Brain microvascular endothelial cell (primary cell): ENCODE measurements around the gene TLX2.
A peak's percentile ranks its signal among the peaks of the same experiment; 100 is the strongest.
"Not testable (repeated sequence)": the region's sequence is repeated elsewhere in the genome, so short reads cannot be mapped to it uniquely, and the experiment has no call there.

Experiments
- DNase-seq: peaks from one replicate; pipeline ENCODE4 v3.0.0-alpha.2; 2020
- H3K27ac ChIP-seq: fragments of 250-450 bp; sonication (Bioruptor Pico); 2 replicates; pipeline ENCODE4 v1.5.1; 2020; ENCODE audit warnings: mild to moderate bottlenecking, moderate library complexity
- H3K27me3 ChIP-seq: fragments of 250-450 bp; sonication (Bioruptor Pico); replicated peaks from 2 replicates; pipeline ENCODE4 v1.5.1; 2020; ENCODE audit warnings: mild to moderate bottlenecking
- H3K36me3 ChIP-seq: fragments of 250-450 bp; sonication (Bioruptor Pico); replicated peaks from 2 replicates; pipeline ENCODE4 v1.5.1; 2020; ENCODE audit warnings: mild to moderate bottlenecking
- H3K4me3 ChIP-seq: 2 replicates; pipeline ENCODE4 v1.5.1; 2011; ENCODE audit warnings: low read depth, mild to moderate bottlenecking, control low read depth, low read length, moderate library complexity
- in situ Hi-C: cut with HindIII; loops from 2 replicates; pipeline ENCODE4 v1.10.0; 2017; ENCODE audit warnings: low sequenced_read_pairs, low pct_ligation_motif_present
- TF ChIP-seq, protein P1 (sequence below): IDR thresholded peaks from 2 replicates; pipeline ENCODE4 v1.5.1; 2011; ENCODE audit warnings: low read depth, mild to moderate bottlenecking, moderate library complexity, low read length, control low read depth, inconsistent platforms; ENCODE audit errors: missing control alignments

The TLX2 gene

DNA sequence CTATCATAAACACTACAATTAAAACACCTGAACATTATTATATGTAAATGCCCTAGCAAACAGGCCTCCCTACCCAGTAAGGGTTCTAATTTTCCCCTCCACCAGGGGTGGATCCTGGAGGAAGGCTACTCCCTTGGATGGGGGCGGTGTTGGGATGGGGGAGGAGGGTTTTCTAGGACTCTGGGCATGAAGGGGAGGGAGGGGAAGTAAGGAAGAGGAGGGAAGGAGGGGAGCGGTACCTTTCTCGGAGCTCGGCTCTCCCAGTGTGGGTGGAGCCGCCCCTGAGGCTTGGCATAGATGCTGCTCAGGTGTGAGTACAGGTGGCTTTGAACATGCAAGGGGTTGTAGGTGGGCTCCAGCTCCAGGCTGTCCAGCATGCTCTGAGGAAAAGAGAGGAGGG lies 45.7 kb downstream of the TLX2 start:
- no peak for DNase-seq
- Histone ChIP-seq H3K27ac (no peak overlapping the region), H3K27me3 (no peaks in the 10 kb centered on the region), H3K4me3 (no peak overlapping the region), H3K36me3 (peaks cover 6% of the 10 kb centered on the region)
- in situ Hi-C loops = no loop called here
- TF ChIP-seq, protein P1, sequence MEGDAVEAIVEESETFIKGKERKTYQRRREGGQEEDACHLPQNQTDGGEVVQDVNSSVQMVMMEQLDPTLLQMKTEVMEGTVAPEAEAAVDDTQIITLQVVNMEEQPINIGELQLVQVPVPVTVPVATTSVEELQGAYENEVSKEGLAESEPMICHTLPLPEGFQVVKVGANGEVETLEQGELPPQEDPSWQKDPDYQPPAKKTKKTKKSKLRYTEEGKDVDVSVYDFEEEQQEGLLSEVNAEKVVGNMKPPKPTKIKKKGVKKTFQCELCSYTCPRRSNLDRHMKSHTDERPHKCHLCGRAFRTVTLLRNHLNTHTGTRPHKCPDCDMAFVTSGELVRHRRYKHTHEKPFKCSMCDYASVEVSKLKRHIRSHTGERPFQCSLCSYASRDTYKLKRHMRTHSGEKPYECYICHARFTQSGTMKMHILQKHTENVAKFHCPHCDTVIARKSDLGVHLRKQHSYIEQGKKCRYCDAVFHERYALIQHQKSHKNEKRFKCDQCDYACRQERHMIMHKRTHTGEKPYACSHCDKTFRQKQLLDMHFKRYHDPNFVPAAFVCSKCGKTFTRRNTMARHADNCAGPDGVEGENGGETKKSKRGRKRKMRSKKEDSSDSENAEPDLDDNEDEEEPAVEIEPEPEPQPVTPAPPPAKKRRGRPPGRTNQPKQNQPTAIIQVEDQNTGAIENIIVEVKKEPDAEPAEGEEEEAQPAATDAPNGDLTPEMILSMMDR = no peak

DNA sequence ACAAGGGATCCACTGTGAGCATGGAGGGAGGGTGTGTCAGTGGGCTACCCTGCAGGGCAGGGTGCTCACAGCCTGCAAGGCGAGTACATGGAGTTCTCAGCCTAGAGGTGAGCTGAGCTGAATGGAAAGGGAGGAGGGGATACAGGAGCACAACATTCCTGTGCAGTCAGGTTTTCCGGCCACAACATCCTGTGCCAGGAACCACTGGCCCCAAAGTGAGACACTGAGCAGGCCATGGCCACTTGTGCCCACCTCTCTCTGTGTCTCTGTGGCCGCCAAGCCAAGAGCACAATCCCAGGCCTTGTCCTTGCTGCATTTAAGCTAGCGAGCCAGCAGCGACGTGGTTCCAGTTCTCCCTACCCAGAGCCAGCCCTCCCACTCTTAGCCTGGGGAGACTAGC lies 46.3 kb downstream of the TLX2 start:
- Histone ChIP-seq H3K36me3 (peaks cover 6% of the 10 kb centered on the region), H3K4me3 (no peak overlapping the region), H3K27me3 (no peaks in the 10 kb centered on the region), H3K27ac (no peak overlapping the region)
- DNase-seq = no peak
- in situ Hi-C loops = no loop called here
- TF ChIP-seq, protein P1 = no peak

DNA sequence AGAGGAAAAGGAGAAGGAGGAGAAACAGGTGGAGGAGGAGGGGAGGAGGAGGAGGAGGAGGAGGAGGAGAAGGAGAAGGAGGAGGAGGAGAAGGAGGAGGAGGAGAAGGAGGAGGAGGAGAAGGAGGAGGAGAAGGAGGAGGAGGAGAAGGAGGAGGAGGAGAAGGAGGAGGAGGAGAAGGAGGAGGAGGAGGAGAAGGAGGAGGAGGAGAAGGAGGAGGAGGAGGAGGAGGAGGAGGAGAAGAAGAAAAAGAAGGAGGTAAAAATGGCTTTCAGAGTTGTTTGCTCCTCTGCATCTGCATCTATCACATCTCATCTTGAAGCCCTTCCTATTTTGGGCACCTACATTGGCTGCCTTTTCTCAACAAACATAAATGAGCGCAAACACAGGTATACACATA lies 46.8 kb downstream of the TLX2 start:
- H3K4me3 ChIP-seq, H3K36me3 ChIP-seq, in situ Hi-C loops, H3K27ac ChIP-seq, DNase-seq, H3K27me3 ChIP-seq: not testable (repeated sequence)

DNA sequence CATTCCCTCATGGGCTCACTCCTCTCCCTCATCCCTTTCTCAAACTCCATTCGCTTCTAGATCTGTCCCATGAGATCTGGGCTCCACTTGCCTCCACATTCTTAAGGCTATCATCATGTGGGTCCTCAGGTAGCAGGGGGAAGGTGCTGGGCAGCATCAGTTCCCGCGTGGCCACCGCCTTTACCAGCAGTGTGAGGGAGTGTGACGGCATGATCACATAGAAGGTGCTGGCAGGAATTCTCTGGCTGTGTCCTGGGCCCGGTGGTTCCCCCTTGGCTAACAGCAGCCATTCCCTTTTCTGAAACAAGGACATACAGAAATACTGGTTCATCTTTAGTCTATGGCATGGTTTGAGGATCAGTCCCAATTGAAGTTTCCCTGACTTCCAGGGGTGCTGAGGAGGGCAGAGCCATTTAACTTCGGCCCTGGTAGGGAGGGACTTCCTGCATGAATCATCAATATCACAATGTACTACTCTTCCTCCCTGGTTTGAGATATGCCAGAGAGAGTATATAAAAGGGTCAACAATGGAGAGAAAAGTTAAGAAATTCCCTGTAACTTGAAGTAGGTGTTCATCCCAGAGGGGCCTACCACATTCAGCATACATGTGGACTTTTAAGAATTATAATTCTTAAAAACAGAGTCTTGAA lies 48.0 kb downstream of the TLX2 start:
- no peaks in the 10 kb centered on the region for H3K36me3 ChIP-seq
- no peak overlapping the region for H3K27ac ChIP-seq
- no peak overlapping the region for H3K4me3 ChIP-seq
- in situ Hi-C loops = no loop called here
- TF ChIP-seq, protein P1 = no peak
- no peak for DNase-seq
- H3K27me3 ChIP-seq = no peaks in the 10 kb centered on the region

DNA sequence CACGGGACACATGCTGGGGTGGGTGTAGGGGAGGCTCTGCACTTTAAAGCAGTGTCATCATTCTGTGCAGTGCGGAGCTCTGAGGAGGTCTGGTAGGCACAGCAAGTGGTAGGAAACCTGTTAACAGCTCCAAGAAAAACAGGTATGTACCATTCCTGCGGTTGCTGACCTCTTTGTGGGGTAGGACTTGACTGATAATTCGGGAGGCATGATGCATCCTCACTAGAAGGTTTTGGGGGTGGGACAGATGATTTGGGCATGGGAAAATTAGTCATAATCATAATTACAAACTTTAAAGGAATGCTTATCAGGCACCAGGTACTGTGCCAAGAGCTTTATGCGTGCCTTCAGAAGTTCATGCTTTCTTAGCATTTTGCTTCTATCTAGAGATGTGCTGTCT lies 50.0 kb downstream of the TLX2 start:
- no peak for DNase-seq
- no peak overlapping the region for H3K27ac ChIP-seq
- H3K4me3 ChIP-seq = no peak overlapping the region
- TF ChIP-seq, protein P1 = no peak
- H3K36me3 ChIP-seq = no peaks in the 10 kb centered on the region
- in situ Hi-C loops = no loop called here
- no peaks in the 10 kb centered on the region for H3K27me3 ChIP-seq

DNA sequence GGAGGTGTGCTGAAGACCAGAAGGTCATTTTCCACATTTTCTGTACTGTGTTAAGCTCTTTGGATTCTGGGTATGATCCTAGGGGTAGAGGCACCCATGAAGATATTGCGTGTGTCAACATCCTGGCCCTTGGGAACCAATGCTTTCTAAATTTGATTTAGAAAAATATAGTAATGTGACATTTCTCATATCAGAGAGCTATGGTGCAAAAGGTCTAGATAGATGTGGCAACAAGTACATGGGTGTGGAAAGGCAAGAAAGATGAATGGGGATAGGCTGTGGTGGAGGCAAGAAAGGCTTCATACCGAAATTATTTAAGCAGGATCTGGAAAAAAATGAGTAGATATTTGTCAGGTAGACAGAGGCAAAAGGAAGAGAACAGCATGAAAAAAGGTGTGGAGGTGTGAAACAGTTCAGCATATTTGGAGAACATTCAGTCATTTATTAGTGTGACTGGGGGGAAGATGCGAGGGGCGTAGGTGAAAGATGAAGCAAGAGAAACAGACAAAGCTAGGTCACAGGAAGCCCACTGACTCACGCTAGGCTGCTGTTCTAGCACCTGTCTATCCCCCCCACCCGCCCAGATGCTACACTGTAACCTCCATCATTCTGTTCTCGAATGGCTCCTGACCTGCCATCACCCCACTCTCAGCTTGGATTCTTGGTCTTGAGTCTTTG lies 52.0 kb downstream of the TLX2 start:
- H3K27ac ChIP-seq = peak overlapping the region; percentile 77
- H3K4me3 ChIP-seq = no peak overlapping the region
- TF ChIP-seq, protein P1 = no peak
- no peaks in the 10 kb centered on the region for H3K36me3 ChIP-seq
- DNase-seq = no peak
- in situ Hi-C loops = no loop called here
- no peaks in the 10 kb centered on the region for H3K27me3 ChIP-seq
